ENCODE results near the gene EPDR1. TPM values are rescaled to one million over a fixed set of nuclear protein-coding genes. Genes with fewer than 3 reads are reported as not detected.

The EPDR1 gene
- total RNA-seq: 100 to 1,000 TPM in 1 of 2 donors, 10 to 100 TPM in 1; 47.3 to 105 TPM

GRCh38 chr7:37920305-37920848 is at the start of gene EPDR1:
Gene EPDR1 (plus strand): TSS chr7:37920640. CDS start chr7:37920940, 300 bp downstream.

GRCh38 chr7:37916673-37917660 is 3.5 kb upstream of the EPDR1 start, which contains the start of gene SFRP4:
Gene SFRP4 (minus strand): TSS chr7:37916817. CDS start chr7:37916537, 280 bp downstream.

Other genes starting within 250 kb of the EPDR1 start
- gene GPR141, start 236.9 kb upstream of the EPDR1 start, total RNA-seq: not detected
- not detected for gene NME8, start 72.0 kb upstream of the EPDR1 start, total RNA-seq
- 1 to 10 TPM in 1 of 2 donors, not detected in 1; 1.4 TPM for gene SFRP4, start 3.8 kb upstream of the EPDR1 start, total RNA-seq